Choroid plexus epithelial cell (primary cell): ENCODE measurements around the gene CD163.
"Not testable (repeated sequence)": the region's sequence is repeated elsewhere in the genome, so short reads cannot be mapped to it uniquely, and the experiment has no call there.

Experiments
- DNase-seq: peaks from one replicate; pipeline ENCODE4 v3.0.0-alpha.2; 2010; ENCODE audit warnings: low read depth
- H3K4me3 ChIP-seq: 2 replicates; pipeline ENCODE4 v1.5.1; 2011; ENCODE audit warnings: low read depth, mild to moderate bottlenecking, control low read depth, low read length, moderate library complexity
- CTCF ChIP-seq: conservative IDR thresholded peaks from 2 replicates; pipeline ENCODE4 v1.5.1; 2011; ENCODE audit warnings: low read depth, mild to moderate bottlenecking, control low read depth, inconsistent platforms, low read length, moderate library complexity

The CD163 gene

GRCh38 chr12:7503686-7504415 lies at the start of gene CD163:
Gene CD163 (minus strand): TSS chr12:7503777. CDS start chr12:7503690, 87 bp downstream.
- no peak within 1 kb of the TSS for H3K4me3 ChIP-seq
- TF ChIP-seq CTCF = no peak
- no peak for DNase-seq

GRCh38 chr12:7542813-7543212 lies 39.2 kb upstream of the CD163 start:
- no peak for TF ChIP-seq CTCF
- no peak overlapping the region for H3K4me3 ChIP-seq
- peak; percentile 54 for DNase-seq

GRCh38 chr12:7542046-7542445 lies 38.5 kb upstream of the CD163 start:
- H3K4me3 ChIP-seq = no peak overlapping the region
- TF ChIP-seq CTCF = no peak
- no peak for DNase-seq

GRCh38 chr12:7514416-7514815 lies 10.8 kb upstream of the CD163 start:
- no peak for DNase-seq
- H3K4me3 ChIP-seq = no peak overlapping the region
- TF ChIP-seq CTCF = no peak

GRCh38 chr12:7512553-7512952 lies 9.0 kb upstream of the CD163 start:
- no peak overlapping the region for H3K4me3 ChIP-seq
- DNase-seq = peak; percentile 97
- no peak for TF ChIP-seq CTCF

- DNase-seq, H3K4me3 ChIP-seq: not testable (repeated sequence)
Measured at GRCh38 chr12:7509793-7510470, 6.4 kb upstream of the CD163 start.

- TF ChIP-seq CTCF = no peak
- no peak overlapping the region for H3K4me3 ChIP-seq
- DNase-seq = no peak
Measured at GRCh38 chr12:7502612-7503011, 965 bp downstream of the CD163 start.
